IMR-90 (cell line): ENCODE data around the gene GARIN6. TPM values are rescaled to one million over a fixed set of nuclear protein-coding genes. Genes with fewer than 3 reads are reported as not detected.

Source experiments
- ATAC-seq: fragments of 200-7000 bp; cut with Tn5 transposase; 2 replicates; pipeline ENCODE4 v1.9.1; 2020; ENCODE audit warnings: low read depth, mild to moderate bottlenecking, moderate library complexity
- BruUV-seq: library from RNA; stranded (reverse); fragments of 400-500 nt; replicated peaks from 2 replicates; lab custom pipeline; 2021; lab: Mats Ljungman, UMichigan
- CTCF ChIA-PET: fragments of 300-600 bp; formaldehyde crosslinking; extraction: SDS; loops from one replicate; lab custom pipeline; 2021; ENCODE audit warnings: antibody characterized with exemption; lab: Yijun Ruan, JAX
- POLR2A ChIA-PET: fragments of 300-600 bp; sonication (Branson Sonifier 250); formaldehyde crosslinking; loops from one replicate; lab custom pipeline; 2022; ENCODE audit warnings: antibody characterized with exemption; ENCODE audit not compliant: unreplicated experiment; lab: Charles Lee
- DNase-seq: peaks from one replicate; pipeline ENCODE4 v3.0.0; 2013
- H2AFZ ChIP-seq: replicated peaks from 2 replicates; pipeline ENCODE3; 2013; ENCODE audit warnings: low read length, mild to moderate bottlenecking; ENCODE audit not compliant: poor library complexity
- H2AK5ac ChIP-seq: 2 replicates; pipeline ENCODE4 v1.6.1; 2013; ENCODE audit warnings: low read depth, low read length, inconsistent platforms
- H2AK9ac ChIP-seq: replicated peaks from 2 replicates; pipeline ENCODE3; 2013; ENCODE audit warnings: mild to moderate bottlenecking, low read depth, low read length, moderate library complexity; ENCODE audit not compliant: poor library complexity
- H2BK120ac ChIP-seq: 2 replicates; pipeline ENCODE4 v1.6.1; 2013; ENCODE audit warnings: low read depth, low read length, inconsistent platforms
- H2BK15ac ChIP-seq: 3 replicates; pipeline ENCODE4 v1.6.1; 2013; ENCODE audit warnings: low read depth, low read length, inconsistent platforms
- H2BK20ac ChIP-seq: 2 replicates; pipeline ENCODE4 v1.6.1; 2013; ENCODE audit warnings: low read depth, mild to moderate bottlenecking, inconsistent platforms, low read length, moderate library complexity
- H2BK5ac ChIP-seq: 2 replicates; pipeline ENCODE4 v1.6.1; 2013; ENCODE audit warnings: mild to moderate bottlenecking, low read depth, low read length, inconsistent platforms; ENCODE audit not compliant: poor library complexity, severe bottlenecking
- H3K14ac ChIP-seq: replicated peaks from 2 replicates; pipeline ENCODE4 v1.6.1; 2013; ENCODE audit warnings: low read depth, low read length, inconsistent platforms
- H3K18ac ChIP-seq: 2 replicates; pipeline ENCODE4 v1.6.1; 2013; ENCODE audit warnings: low read depth, low read length, control low read depth
- H3K23ac ChIP-seq: 2 replicates; pipeline ENCODE4 v1.6.1; 2013; ENCODE audit warnings: low read depth, low read length, inconsistent platforms
- H3K27ac ChIP-seq: 2 replicates; pipeline ENCODE4 v1.5.1; 2013; ENCODE audit warnings: mild to moderate bottlenecking, control low read depth, low read length; ENCODE audit not compliant: insufficient read depth
- H3K27me3 ChIP-seq: 2 replicates; pipeline ENCODE4 v1.6.1; 2013; ENCODE audit warnings: low read length; ENCODE audit not compliant: control insufficient read depth, insufficient read depth
- H3K36me3 ChIP-seq: 2 replicates; pipeline ENCODE4 v1.6.1; 2013; ENCODE audit warnings: low read length, mixed read lengths; ENCODE audit not compliant: control insufficient read depth, insufficient read depth
- H3K4ac ChIP-seq: 2 replicates; pipeline ENCODE4 v1.6.1; 2013; ENCODE audit warnings: low read depth, low read length, inconsistent platforms
- H3K4me1 ChIP-seq: 2 replicates; pipeline ENCODE4 v1.6.1; 2013; ENCODE audit warnings: low read length, mixed read lengths; ENCODE audit not compliant: control insufficient read depth, insufficient read depth
- H3K4me2 ChIP-seq: 2 replicates; pipeline ENCODE4 v1.6.1; 2013; ENCODE audit warnings: low read depth, mild to moderate bottlenecking, control low read depth, low read length, moderate library complexity
- H3K4me3 ChIP-seq: 2 replicates; pipeline ENCODE4 v1.5.1; 2013; ENCODE audit warnings: low read depth, mild to moderate bottlenecking, control low read depth, low read length, moderate library complexity; ENCODE audit not compliant: insufficient read depth
- H3K56ac ChIP-seq: 2 replicates; pipeline ENCODE4 v1.6.1; 2013; ENCODE audit warnings: low read length, inconsistent platforms; ENCODE audit not compliant: insufficient read depth; ENCODE audit errors: extremely low read depth
- H3K79me1 ChIP-seq, 2 experiments: 2 replicates each; pipeline ENCODE4 v1.6.1; 2013; ENCODE audit warnings: low read length in 2 of 2, inconsistent platforms in 1 of 2, low read depth in 1 of 2
- H3K9ac ChIP-seq: 2 replicates; pipeline ENCODE4 v1.6.1; 2013; ENCODE audit warnings: low read depth, low read length, control low read depth
- H3K9me1 ChIP-seq: 2 replicates; pipeline ENCODE4 v1.6.1; 2013; ENCODE audit warnings: low read length, inconsistent platforms; ENCODE audit not compliant: insufficient read depth
- H3K9me3 ChIP-seq: 2 replicates; pipeline ENCODE4 v1.6.1; 2013; ENCODE audit warnings: low read length; ENCODE audit not compliant: control insufficient read depth, insufficient read depth
- H4K20me1 ChIP-seq: 2 replicates; pipeline ENCODE4 v1.6.1; 2013; ENCODE audit warnings: low read length, inconsistent platforms; ENCODE audit not compliant: insufficient read depth
- H4K5ac ChIP-seq: 2 replicates; pipeline ENCODE4 v1.6.1; 2013; ENCODE audit warnings: mild to moderate bottlenecking, low read depth, low read length, control low read depth
- H4K8ac ChIP-seq, 2 experiments: 2 replicates each; pipeline ENCODE4 v1.6.1; 2013; ENCODE audit warnings: low read depth in 2 of 2, low read length in 2 of 2, control low read depth in 1 of 2, inconsistent platforms in 1 of 2
- H4K91ac ChIP-seq: 2 replicates; pipeline ENCODE4 v1.6.1; 2013; ENCODE audit warnings: low read depth, low read length, inconsistent platforms; ENCODE audit not compliant: insufficient read depth
- CEBPB ChIP-seq: IDR thresholded peaks from 2 replicates; pipeline ENCODE4 v1.6.1; 2012; ENCODE audit warnings: low read depth, low read length, improper control_type of control experiment
- FOS ChIP-seq: fragments of 150-350 bp; IDR thresholded peaks from 2 replicates; pipeline ENCODE4 v1.6.1; 2016; ENCODE audit warnings: low read depth, low read length
- MXI1 ChIP-seq: IDR thresholded peaks from 2 replicates; pipeline ENCODE4 v1.6.1; 2012; ENCODE audit warnings: low read depth, mild to moderate bottlenecking, low read length, moderate library complexity, borderline replicate concordance
- POLR2A ChIP-seq: IDR thresholded peaks from 2 replicates; pipeline ENCODE4 v1.6.1; 2012; ENCODE audit warnings: mild to moderate bottlenecking, low read depth, low read length
- WGBS, 2 experiments: methylation state at CpG; one replicate each; pipeline versions ENCODE4 v1.1.5 to v1.1.7; 2013; ENCODE audit warnings: missing lambda C conversion rate in 2 of 2; ENCODE audit not compliant: insufficient read length in 1 of 2; ENCODE audit errors: extremely low coverage in 2 of 2; 5-methylcytosine and 5-hydroxymethylcytosine counted together
- dilution Hi-C: fragments of 300-500 bp; cut with HindIII; formaldehyde crosslinking; loops from one replicate; pipeline ENCODE4 v1.14.3; 2018; ENCODE audit warnings: low sequenced_read_pairs; ENCODE audit not compliant: unreplicated experiment
- in situ Hi-C: fragments of 300-500 bp; cut with MboI; formaldehyde crosslinking; loops from 3 replicates; pipeline ENCODE4 v1.14.3; 2019; ENCODE audit warnings: low sequenced_read_pairs, inconsistent platforms, mixed read lengths
- intact Hi-C: fragments of 100-400 bp; cut with micrococcal nuclease; formaldehyde crosslinking; loops from 2 replicates; pipeline ENCODE4 v1.10.0; 2022
- polyA plus RNA-seq, 3 experiments: library from polyadenylated mRNA; depleted of rRNA; stranded (reverse); fragments of >200 nt; gene quantifications; 2 replicates each; pipeline ENCODE4 v1.2.3, GENCODE V29; 2012; ENCODE audit warnings: low replicate concordance in 1 of 3
- total RNA-seq: library from RNA; depleted of rRNA; stranded (reverse); fragments of >200 nt; gene quantifications from 2 replicates; pipeline ENCODE4 v1.2.3, GENCODE V29; 2012
- TF ChIP-seq, protein P1 (sequence below): fragments of 150-350 bp; IDR thresholded peaks from 2 replicates; pipeline ENCODE4 v1.6.1; 2016; ENCODE audit warnings: low read depth, mild to moderate bottlenecking, low read length, moderate library complexity, borderline replicate concordance

Gene GARIN6
- total and polyA plus RNA-seq, 2 of the 4 experiments (the other 2 are of a cell fraction), result not detected

DNA sequence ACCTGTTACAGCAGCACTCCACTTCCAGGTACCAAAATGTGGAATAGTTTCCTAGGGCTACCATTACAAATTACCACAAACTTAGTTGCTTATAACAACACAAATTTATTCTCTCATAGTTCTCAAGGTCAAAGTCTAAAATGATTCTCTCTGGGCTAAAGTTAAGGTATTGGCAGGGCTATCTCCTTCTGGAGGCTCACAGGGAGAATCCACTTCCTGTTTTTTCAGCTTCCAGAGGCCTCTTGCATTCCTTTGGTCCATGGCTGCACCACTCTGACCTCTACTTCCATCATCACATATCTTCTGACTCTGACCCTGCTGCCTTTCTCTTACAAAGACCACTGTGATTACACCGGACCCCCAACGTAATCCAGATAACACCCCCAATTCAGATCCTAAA, 2.9 kb upstream of the GARIN6 start:
- no TSS peak for BruUV-seq
- POLR2A ChIA-PET, result no interaction called here

More for the DNA sequence above, 2.9 kb upstream of the GARIN6 start:
- H3K4ac ChIP-seq, result no peak overlapping the region
- no peak overlapping the region for H3K23ac ChIP-seq
- H3K9ac ChIP-seq, result no peak overlapping the region
- no peak overlapping the region for H3K18ac ChIP-seq
- no peak overlapping the region for H3K4me3 ChIP-seq
- in situ Hi-C loops (no loop called here), dilution Hi-C loops (no loop called here), intact Hi-C loops (no loop called here)
- ATAC-seq (no peak), DNase-seq (no peak)
- H3K9me1 ChIP-seq, result no peaks in the 10 kb centered on the region
- no peak overlapping the region for H2AK5ac ChIP-seq
- H2AK9ac ChIP-seq, result no peak overlapping the region
- H2BK120ac ChIP-seq, result no peak overlapping the region
- no peak overlapping the region for H3K14ac ChIP-seq
- 0 out of 2 replicates have a peak, but pooled peaks cover 3% of the 10 kb centered on the region for H3K9me3 ChIP-seq
- H2BK15ac ChIP-seq, result no peak overlapping the region
- no peak overlapping the region for H4K8ac ChIP-seq
- no peaks in the 10 kb centered on the region for H3K36me3 ChIP-seq
- H3K27me3 ChIP-seq, result no peaks in the 10 kb centered on the region
- H3K4me2 ChIP-seq, result no peak overlapping the region
- no peak overlapping the region for H3K27ac ChIP-seq
- no peaks in the 10 kb centered on the region for H3K79me1 ChIP-seq
- no peak overlapping the region for H4K5ac ChIP-seq
- H2BK20ac ChIP-seq, result no peak overlapping the region
- H2BK5ac ChIP-seq, result no peak overlapping the region
- H4K91ac ChIP-seq, result no peak overlapping the region
- TF ChIP-seq MXI1, result no peak
- TF ChIP-seq CEBPB, result no peak
- TF ChIP-seq, protein P1, sequence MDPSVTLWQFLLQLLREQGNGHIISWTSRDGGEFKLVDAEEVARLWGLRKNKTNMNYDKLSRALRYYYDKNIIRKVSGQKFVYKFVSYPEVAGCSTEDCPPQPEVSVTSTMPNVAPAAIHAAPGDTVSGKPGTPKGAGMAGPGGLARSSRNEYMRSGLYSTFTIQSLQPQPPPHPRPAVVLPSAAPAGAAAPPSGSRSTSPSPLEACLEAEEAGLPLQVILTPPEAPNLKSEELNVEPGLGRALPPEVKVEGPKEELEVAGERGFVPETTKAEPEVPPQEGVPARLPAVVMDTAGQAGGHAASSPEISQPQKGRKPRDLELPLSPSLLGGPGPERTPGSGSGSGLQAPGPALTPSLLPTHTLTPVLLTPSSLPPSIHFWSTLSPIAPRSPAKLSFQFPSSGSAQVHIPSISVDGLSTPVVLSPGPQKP, result no peak
- TF ChIP-seq POLR2A, result no peak
- no peak for TF ChIP-seq FOS
- H3K56ac ChIP-seq, result no peak overlapping the region
- no peaks in the 10 kb centered on the region for H3K4me1 ChIP-seq
- no peak overlapping the region for H2AFZ ChIP-seq
- H4K20me1 ChIP-seq, result no peaks in the 10 kb centered on the region
- CTCF ChIA-PET, result no interaction called here
- no CpG with 5 or more reads among the region's 2 CpGs for WGBS, 2 experiments
